SIG-M5 treated with dmso at 0.1 percent for 504 hours (cell line): ENCODE data around the gene HMGN3.

Experiments
- DNase-seq: peaks from one replicate; lab custom pipeline; 2025; ENCODE audit not compliant: unreplicated experiment; lab: John Stamatoyannopoulos, UW

HMGN3 gene

GRCh38 chr6:79233611-79234149 is 802 bp downstream of the HMGN3 start:
- peak; percentile 80 for DNase-seq

- no peak for DNase-seq
Measured at GRCh38 chr6:79232696-79233462, 1.6 kb downstream of the HMGN3 start.

DNA sequence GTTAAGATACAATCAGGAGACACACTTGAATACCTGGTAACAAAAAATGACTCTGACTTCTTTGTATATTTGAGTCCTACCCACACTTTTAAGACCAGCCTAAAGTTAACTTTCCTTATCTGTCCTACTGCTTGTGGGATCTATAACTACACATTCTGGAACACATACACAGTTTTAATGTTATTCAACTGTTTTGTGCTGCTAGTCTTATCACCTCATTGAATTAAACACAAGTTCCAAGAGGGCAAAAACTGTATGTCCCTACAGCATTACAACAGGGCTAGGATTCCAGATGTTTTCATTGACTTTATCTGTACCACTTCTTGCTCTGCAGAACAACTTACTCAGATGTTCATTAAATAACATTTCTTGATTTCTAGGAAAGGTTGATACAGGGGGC is 2.8 kb downstream of the HMGN3 start:
- no peak for DNase-seq

GRCh38 chr6:79231101-79231500 is 3.4 kb downstream of the HMGN3 start:
- no peak for DNase-seq

- DNase-seq = no peak
Measured at GRCh38 chr6:79230149-79230548, 4.3 kb downstream of the HMGN3 start.

GRCh38 chr6:79227445-79227844 is 7.0 kb downstream of the HMGN3 start:
- DNase-seq = no peak

DNA sequence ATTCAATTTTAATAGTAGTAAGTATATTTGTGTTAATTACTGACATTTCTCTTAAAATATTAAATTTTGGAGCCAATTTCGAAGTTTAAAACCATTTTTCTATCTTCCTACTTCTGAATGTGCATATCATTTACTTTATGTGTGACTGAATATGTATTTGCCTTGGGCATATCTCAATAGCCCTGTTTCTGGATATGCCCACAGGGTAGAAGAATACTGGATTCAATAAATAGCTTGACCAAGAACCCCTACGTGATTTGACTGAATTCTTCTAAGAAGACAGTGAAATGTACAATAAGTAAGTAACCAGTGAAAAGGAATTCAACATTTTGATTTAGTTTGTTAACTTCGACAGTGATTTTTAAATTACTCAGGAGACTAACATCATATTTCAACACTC is 7.8 kb downstream of the HMGN3 start:
- DNase-seq = no peak

DNA sequence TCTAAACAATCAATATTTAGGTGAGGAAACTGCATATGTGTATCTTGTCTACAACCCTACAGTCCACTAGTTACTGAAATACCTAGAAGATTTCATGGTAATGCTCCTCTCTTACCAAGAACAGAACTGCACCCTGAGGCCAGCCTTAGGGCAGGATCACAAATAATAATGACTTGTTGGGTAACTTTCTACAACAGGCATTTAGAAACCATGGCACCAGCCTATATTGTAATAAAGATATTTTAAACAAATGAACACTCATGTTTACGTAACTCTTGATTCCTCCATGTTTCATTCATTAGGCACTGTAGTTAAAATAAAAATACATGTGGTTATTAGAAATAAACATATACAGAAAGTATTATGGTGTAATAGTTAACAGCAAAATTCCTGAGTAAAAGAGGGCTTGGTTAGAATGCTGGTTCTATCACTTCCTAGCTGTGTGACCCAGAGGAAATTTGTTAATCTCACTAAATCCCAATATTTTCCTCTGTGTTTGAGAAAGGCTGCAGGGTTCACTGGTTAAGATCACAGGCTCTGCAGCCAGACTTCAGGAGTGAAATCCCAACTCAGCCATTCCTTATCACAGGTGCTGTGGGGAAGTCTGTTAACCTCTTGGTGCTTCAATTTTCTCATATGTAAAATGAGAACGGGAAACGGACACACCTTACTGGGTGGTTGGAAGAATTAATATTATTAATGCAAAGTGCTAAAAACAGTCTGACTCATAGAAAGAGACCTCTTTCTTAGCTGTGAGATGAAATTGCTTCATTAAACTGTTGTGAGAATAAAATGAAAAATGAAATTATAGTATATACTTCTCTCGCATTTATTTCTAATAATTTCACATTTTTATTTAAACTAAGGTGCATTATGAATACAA is 8.5 kb downstream of the HMGN3 start:
- DNase-seq = no peak

DNA sequence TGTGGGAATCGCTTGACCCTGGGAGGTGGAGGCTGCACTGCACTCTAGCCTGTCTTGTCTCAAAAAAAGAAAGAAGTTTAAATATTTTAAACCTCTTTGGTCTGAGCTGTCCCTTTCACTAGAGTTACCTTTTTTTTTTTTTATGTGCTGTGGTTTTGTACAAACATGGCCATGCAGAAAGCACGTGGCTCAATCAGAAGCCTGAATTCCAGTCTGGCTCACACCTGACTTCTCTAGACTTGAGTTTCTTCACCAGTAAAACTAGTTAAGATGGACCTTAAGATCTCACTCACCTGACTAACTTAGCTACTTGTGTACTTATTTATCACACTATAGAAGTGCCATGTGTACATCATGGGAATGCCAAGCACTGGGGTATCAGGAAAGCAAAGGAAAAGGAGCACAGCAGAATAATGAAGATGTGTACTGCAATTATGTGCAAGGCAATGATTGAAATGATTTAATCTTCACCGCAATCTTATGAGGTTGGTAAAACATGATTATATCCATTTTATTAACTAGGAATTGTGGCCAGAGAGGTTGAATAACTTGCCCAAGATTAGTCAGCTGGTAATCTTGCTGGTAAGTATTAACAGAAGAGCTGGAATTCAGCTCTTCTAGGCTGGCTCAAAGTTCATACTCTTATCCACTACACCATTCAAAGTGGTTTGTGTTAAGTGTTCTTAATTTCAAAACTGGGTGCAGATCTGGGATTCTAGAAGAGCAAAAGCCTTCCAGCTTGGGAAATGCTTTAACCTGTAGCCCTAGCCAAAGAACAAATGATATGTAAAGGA is 10.7 kb downstream of the HMGN3 start:
- DNase-seq = no peak

DNA sequence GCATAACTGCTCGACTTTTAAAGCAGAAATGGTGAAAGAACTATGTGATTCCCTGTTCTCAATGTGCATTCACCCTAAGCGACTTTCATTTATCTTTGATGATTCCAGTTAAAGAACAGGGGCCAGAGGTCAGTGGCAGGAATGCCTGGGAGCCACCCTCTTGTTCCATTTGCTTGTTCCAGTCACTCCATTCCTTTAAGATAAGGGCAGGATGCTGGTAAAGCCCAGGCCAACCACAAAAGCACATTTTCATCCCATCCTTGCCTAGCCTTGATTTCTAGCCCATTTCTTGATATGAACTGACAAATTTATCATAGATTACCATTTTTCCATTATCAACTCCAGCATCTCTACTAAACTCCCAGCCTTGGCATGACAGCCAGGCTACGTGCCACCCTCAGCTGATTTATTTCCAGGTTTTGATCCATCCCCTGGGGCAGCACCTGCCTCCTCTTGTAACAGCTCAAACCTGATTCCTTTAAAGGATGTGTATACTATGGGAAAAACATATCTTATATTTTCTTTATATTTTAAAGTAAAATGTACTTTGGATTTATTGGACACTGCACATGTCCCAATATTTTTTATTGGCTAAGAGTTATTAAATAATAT is 19.2 kb downstream of the HMGN3 start:
- no peak for DNase-seq

- DNase-seq = no peak
Measured at GRCh38 chr6:79212859-79213258, 21.6 kb downstream of the HMGN3 start.

DNA sequence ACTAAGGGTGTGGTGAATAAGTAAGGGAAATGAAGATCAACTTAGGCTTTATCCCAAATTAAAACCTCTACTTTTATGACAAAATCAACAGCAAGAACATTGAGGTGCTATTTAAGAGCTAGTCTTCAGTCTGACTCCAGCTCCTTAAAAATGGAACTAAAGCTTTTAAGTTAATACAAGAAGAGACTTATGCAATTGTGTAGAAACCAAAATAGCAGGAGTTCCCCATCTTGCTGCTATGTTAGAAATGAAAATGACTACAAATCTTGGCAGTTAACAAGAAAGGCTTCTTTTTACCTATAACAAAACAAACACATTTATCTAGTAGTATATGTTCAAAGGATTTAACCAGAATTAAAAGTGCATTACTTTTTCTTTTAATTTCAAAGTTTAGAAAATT is 25.7 kb downstream of the HMGN3 start:
- DNase-seq = no peak

DNA sequence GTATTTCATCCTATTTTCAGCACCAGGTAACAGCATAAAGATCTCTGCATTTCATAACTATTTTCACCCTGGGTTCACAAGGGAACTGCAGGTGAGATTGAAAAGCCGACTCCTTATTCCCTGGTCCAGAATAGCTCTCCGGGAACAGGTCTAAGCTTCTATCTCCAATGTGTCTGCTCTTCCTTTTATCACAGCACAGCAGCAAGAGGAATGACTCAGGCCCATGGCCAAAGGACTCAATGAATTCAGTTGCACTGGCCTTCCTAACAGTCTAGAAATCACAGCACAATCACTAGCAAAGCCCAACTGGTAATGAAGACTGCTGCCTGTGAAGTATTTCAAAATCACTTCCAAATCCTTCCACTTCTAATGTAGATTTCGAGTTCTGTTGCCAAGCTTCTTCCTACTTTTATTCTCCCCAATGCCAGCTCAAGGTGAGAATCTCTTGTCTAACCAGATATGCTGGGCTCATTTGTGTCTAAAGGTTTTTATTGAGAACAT is 30.7 kb downstream of the HMGN3 start:
- no peak for DNase-seq

GRCh38 chr6:79202556-79202955 is 31.9 kb downstream of the HMGN3 start:
- DNase-seq = no peak

DNA sequence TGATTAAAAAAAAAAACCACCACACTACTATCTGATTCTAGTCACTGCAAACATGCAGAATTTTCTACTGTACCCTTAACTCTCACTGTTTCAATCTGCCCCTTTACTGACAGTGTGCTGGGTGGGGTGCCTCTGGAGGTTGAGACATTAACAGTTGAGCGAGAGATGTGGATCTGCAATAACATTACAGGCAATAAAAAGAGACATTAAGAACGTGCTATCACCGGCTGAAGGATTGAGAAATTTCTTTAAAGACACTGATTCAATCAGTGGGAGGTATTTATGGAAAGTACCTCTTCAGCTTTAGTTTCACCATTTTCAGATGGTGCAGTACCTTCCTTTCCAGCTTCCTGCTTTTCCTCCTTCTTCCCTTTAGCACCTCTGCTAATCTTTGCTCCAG is 32.5 kb downstream of the HMGN3 start:
- no peak for DNase-seq

GRCh38 chr6:79201143-79201542 is 33.3 kb downstream of the HMGN3 start:
- no peak for DNase-seq

DNA sequence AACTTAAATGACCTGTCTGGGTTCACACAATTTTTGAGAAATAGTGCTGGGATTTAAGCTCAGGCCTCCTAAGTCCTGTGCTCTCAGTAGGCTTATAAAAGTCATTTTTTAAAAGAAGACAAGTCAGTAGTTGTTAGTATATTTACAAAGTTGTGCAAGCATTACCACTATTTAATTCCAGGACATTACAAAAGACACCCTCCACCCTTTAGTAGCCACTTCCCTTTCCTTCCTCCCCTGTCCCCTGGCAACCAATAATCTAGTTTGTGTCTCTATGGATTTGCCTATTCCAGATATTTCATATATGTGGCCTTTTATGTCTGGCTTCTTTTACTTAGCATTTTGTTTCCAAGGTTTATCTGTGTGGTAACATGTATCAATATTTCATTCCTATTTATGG is 37.6 kb downstream of the HMGN3 start:
- peak; percentile 52 for DNase-seq

DNA sequence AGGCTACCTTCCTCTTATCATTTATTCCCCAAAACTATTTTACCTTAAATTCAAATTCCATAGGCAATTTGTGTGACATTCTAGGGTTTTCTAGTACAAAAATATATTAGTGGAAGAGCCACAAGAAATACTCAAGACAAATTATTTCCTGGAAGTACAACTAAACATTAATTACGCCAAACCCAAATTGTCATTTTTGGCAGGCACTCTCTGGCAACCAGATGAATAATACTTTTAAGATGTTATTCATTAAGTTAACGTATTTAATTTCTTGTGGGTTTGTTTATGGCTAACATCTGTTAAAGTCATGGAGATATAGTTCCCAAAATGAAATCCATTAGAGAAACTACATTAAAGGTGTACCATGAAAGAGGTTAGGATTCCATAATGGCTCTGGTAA is 40.5 kb downstream of the HMGN3 start:
- DNase-seq = no peak

DNA sequence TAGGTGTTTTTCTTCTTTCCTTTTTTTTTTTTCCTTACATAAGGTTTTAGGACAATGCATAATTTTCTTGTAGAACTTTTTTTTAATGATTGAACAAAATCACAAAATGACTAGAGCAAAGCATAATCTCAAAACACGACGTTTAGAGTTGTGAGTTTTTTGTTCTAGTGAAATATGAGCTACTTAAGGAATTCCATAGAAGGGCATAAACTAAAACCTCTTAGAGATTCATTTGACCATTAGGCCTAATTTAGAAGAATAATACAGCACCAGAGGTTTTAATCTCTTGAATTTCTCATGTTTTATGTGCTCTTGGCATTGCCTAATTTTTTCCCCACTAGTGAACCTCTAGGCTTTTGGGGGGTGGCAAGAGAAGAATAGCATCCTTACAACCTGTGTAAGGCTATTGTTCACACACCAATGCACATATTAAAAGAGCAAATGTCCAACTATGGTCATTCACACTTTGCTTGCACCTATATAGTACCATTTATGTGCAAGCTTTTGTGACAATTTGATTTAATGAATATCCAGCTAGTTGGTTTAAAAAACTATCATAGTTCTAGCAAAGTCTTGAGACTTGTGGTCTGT is 44.6 kb downstream of the HMGN3 start:
- DNase-seq = no peak

- DNase-seq = no peak
Measured at GRCh38 chr6:79188885-79189480, 45.5 kb downstream of the HMGN3 start.
